H1 (cell line): Measurements from ENCODE around the gene CHEK2. TPM values are rescaled to one million over a fixed set of nuclear protein-coding genes. Genes with fewer than 3 reads are reported as not detected.

ENCODE experiments used
- CTCF ChIA-PET: fragments of 300-600 bp; sonication (Branson Sonifier 250); formaldehyde crosslinking; loops from one replicate; lab custom pipeline; 2021; ENCODE audit not compliant: partially characterized antibody; lab: Charles Lee
- POLR2A ChIA-PET: fragments of 300-600 bp; sonication (Branson Sonifier 250); formaldehyde crosslinking; loops from one replicate; lab custom pipeline; 2021; ENCODE audit warnings: inconsistent platforms; ENCODE audit not compliant: partially characterized antibody; lab: Charles Lee
- DNase-seq, 2 experiments: peaks; one replicate each; pipeline versions ENCODE4 v3.0.0 to v3.0.0-alpha.2; 2010 to 2022; ENCODE audit warnings: low spot score in 2 of 2, low read depth in 1 of 2, mixed read lengths in 1 of 2
- FAIRE-seq: peaks from 2 replicates; lab custom pipeline; 2011; peaks lifted over from hg19 to GRCh38; lab: Jason Lieb, UNC
- H2AFZ ChIP-seq: 2 replicates; pipeline ENCODE4 v1.8.1; 2012; ENCODE audit warnings: low read length, inconsistent platforms
- H2AK5ac ChIP-seq: 2 replicates; pipeline ENCODE4 v1.6.1; 2013; ENCODE audit warnings: low read depth, low read length
- H2BK120ac ChIP-seq: replicated peaks from 2 replicates; pipeline ENCODE3; 2013; ENCODE audit warnings: low read depth, low read length, inconsistent platforms
- H2BK12ac ChIP-seq: 2 replicates; pipeline ENCODE4 v1.6.1; 2013; ENCODE audit warnings: low read depth, low read length
- H2BK15ac ChIP-seq: 2 replicates; pipeline ENCODE4 v1.6.1; 2013; ENCODE audit warnings: low read length
- H2BK20ac ChIP-seq: 2 replicates; pipeline ENCODE4 v1.6.1; 2013; ENCODE audit warnings: low read length
- H2BK5ac ChIP-seq: 2 replicates; pipeline ENCODE4 v1.6.1; 2013; ENCODE audit warnings: low read depth, low read length
- H3K14ac ChIP-seq: 2 replicates; pipeline ENCODE4 v1.6.1; 2013; ENCODE audit warnings: inconsistent platforms; ENCODE audit not compliant: insufficient read length
- H3K18ac ChIP-seq: 2 replicates; pipeline ENCODE4 v1.6.1; 2013; ENCODE audit warnings: low read length; ENCODE audit errors: extremely low read depth
- H3K23ac ChIP-seq: 2 replicates; pipeline ENCODE4 v1.6.1; 2013; ENCODE audit warnings: inconsistent platforms; ENCODE audit not compliant: insufficient read length
- H3K23me2 ChIP-seq: 2 replicates; pipeline ENCODE4 v1.6.1; 2013; ENCODE audit warnings: low read depth, low read length
- H3K27ac ChIP-seq: 2 replicates; pipeline ENCODE4 v1.6.1; 2011; ENCODE audit warnings: low read depth, low read length, inconsistent platforms
- H3K27me3 ChIP-seq, 4 experiments: replicated peaks in 1 of 4; 1 replicate in 1 of 4; 2 replicates in 3 of 4; pipeline versions ENCODE4 v1.6.1 to v1.8.1; 2011 to 2013; ENCODE audit warnings: low read length in 3 of 4, mild to moderate bottlenecking in 3 of 4, inconsistent platforms in 2 of 4, mixed read lengths in 2 of 4, moderate library complexity in 1 of 4; ENCODE audit not compliant: control insufficient read depth in 3 of 4, insufficient read depth in 3 of 4; ENCODE audit errors: extremely low read depth in 1 of 4
- H3K36me3 ChIP-seq, 4 experiments: 2 replicates each; pipeline versions ENCODE4 v1.6.1 to v1.8.1; 2011 to 2013; ENCODE audit warnings: mild to moderate bottlenecking in 4 of 4, low read length in 3 of 4, moderate library complexity in 2 of 4, control low read depth in 1 of 4, inconsistent platforms in 1 of 4; ENCODE audit not compliant: insufficient read depth in 4 of 4, control insufficient read depth in 2 of 4
- H3K4ac ChIP-seq: replicated peaks from 2 replicates; pipeline ENCODE3; 2013; ENCODE audit warnings: low read length, low read depth, mixed read lengths, inconsistent platforms; ENCODE audit not compliant: insufficient read length
- H3K4me1 ChIP-seq, 4 experiments: replicated peaks in 1 of 4; 1 replicate in 1 of 4; 2 replicates in 3 of 4; pipeline versions ENCODE4 v1.6.1 to v1.8.1; 2011 to 2013; ENCODE audit warnings: low read length in 3 of 4, inconsistent platforms in 2 of 4, mixed read lengths in 1 of 4; ENCODE audit not compliant: insufficient read depth in 4 of 4, control insufficient read depth in 3 of 4
- H3K4me2 ChIP-seq, 2 experiments: 2 replicates each; pipeline versions ENCODE4 v1.6.1 to v1.8.1; 2011 to 2013; ENCODE audit warnings: low read depth in 2 of 2, low read length in 2 of 2, control low read depth in 1 of 2, inconsistent platforms in 1 of 2, mild to moderate bottlenecking in 1 of 2; ENCODE audit not compliant: insufficient read depth in 1 of 2
- H3K4me3 ChIP-seq, 4 experiments: fragments of 200-600, 300-600 bp in 1 of 4; sonication (generic), shearing (Covaris generic), sonication (Bioruptor Twin) in 1 of 4; 2 replicates each; pipeline versions ENCODE4 v1.5.1 to v1.8.1; 2011 to 2016; ENCODE audit warnings: low read length in 4 of 4, low read depth in 3 of 4, control low read depth in 2 of 4, inconsistent platforms in 2 of 4, mild to moderate bottlenecking in 2 of 4, mixed read lengths in 1 of 4, moderate library complexity in 1 of 4; ENCODE audit not compliant: insufficient read depth in 2 of 4; ENCODE audit errors: extremely low read depth in 1 of 4
- H3K56ac ChIP-seq: replicated peaks from 2 replicates; pipeline ENCODE3; 2013; ENCODE audit warnings: low read depth, mild to moderate bottlenecking, mixed read lengths, low read length, inconsistent platforms; ENCODE audit not compliant: insufficient read length
- H3K79me1 ChIP-seq: 2 replicates; pipeline ENCODE4 v1.6.1; 2013; ENCODE audit warnings: low read depth, low read length, control low read depth
- H3K79me2 ChIP-seq, 2 experiments: 2 replicates each; pipeline versions ENCODE4 v1.6.1 to v1.8.1; 2012 to 2013; ENCODE audit warnings: low read length in 2 of 2, mild to moderate bottlenecking in 2 of 2, inconsistent platforms in 1 of 2; ENCODE audit not compliant: insufficient read depth in 2 of 2, control insufficient read depth in 1 of 2
- H3K9ac ChIP-seq, 4 experiments: replicated peaks in 1 of 4; 1 replicate in 1 of 4; 2 replicates in 3 of 4; pipeline versions ENCODE4 v1.6.1 to v1.8.1; 2011 to 2013; ENCODE audit warnings: low read depth in 3 of 4, low read length in 3 of 4, control low read depth in 2 of 4, mild to moderate bottlenecking in 2 of 4, moderate library complexity in 2 of 4, inconsistent platforms in 1 of 4; ENCODE audit errors: extremely low read depth in 1 of 4
- H3K9me3 ChIP-seq, 2 experiments: 2 replicates each; pipeline versions ENCODE4 v1.6.1 to v1.8.1; 2012 to 2013; ENCODE audit warnings: mild to moderate bottlenecking in 2 of 2, moderate library complexity in 2 of 2, control low read depth in 1 of 2, inconsistent platforms in 1 of 2, low read depth in 1 of 2, low read length in 1 of 2, mixed read lengths in 1 of 2; ENCODE audit not compliant: insufficient read depth in 2 of 2
- H4K20me1 ChIP-seq, 2 experiments: replicated peaks in 1 of 2; 2 replicates each; pipeline versions ENCODE3 to v1.8.1; 2011 to 2013; ENCODE audit warnings: inconsistent platforms in 2 of 2, low read length in 2 of 2, mild to moderate bottlenecking in 1 of 2; ENCODE audit not compliant: insufficient read depth in 2 of 2, control insufficient read depth in 1 of 2
- H4K5ac ChIP-seq: 2 replicates; pipeline ENCODE4 v1.6.1; 2013; ENCODE audit warnings: low read length, low read depth, mixed read lengths, inconsistent platforms; ENCODE audit not compliant: insufficient read length
- H4K8ac ChIP-seq: 2 replicates; pipeline ENCODE4 v1.8.0; 2013; ENCODE audit warnings: mild to moderate bottlenecking, moderate library complexity, low read length, inconsistent platforms; ENCODE audit not compliant: insufficient read depth; ENCODE audit errors: extremely low read depth
- H4K91ac ChIP-seq: replicated peaks from 2 replicates; pipeline ENCODE3; 2013; ENCODE audit warnings: low read length, mixed read lengths, inconsistent platforms; ENCODE audit not compliant: insufficient read length
- ASH2L ChIP-seq: fragments of 200-600, 300-600 bp; sonication (generic); IDR thresholded peaks from one replicate; pipeline ENCODE4 v1.7.1; 2017; ENCODE audit warnings: low read length
- CEBPB ChIP-seq: IDR thresholded peaks from 2 replicates; pipeline ENCODE4 v1.6.1; 2012; ENCODE audit warnings: low read depth, low read length
- CHD2 ChIP-seq: IDR thresholded peaks from 2 replicates; pipeline ENCODE4 v1.6.1; 2012; ENCODE audit warnings: low read length, improper control_type of control experiment
- EZH2 ChIP-seq: fragments of 200-600 bp; sonication (generic); IDR thresholded peaks from 2 replicates; pipeline ENCODE4 v1.7.1; 2012; ENCODE audit warnings: low read depth, mild to moderate bottlenecking, moderate library complexity, low read length, inconsistent platforms; ENCODE audit not compliant: severe bottlenecking
- FOSL1 ChIP-seq: IDR thresholded peaks from 2 replicates; pipeline ENCODE4 v1.6.1; 2011; ENCODE audit warnings: mild to moderate bottlenecking, low read depth, low read length, moderate library complexity; ENCODE audit not compliant: insufficient read depth
- JUN ChIP-seq: IDR thresholded peaks from 2 replicates; pipeline ENCODE4 v1.6.1; 2011; ENCODE audit warnings: low read depth, mild to moderate bottlenecking, improper control_type of control experiment, low read length
- KDM4A ChIP-seq: IDR thresholded peaks from one replicate; pipeline ENCODE4 v1.7.1; 2012; ENCODE audit warnings: low read depth, mild to moderate bottlenecking, moderate library complexity, low read length, inconsistent platforms; ENCODE audit not compliant: severe bottlenecking
- SP1 ChIP-seq: IDR thresholded peaks from 2 replicates; pipeline ENCODE4 v1.6.1; 2011; ENCODE audit warnings: low read depth, low read length
- SRF ChIP-seq: IDR thresholded peaks from 2 replicates; pipeline ENCODE4 v1.6.1; 2011; ENCODE audit warnings: mild to moderate bottlenecking, low read depth, low read length, moderate library complexity
- YY1 ChIP-seq: IDR thresholded peaks from 2 replicates; pipeline ENCODE4 v1.6.1; 2011; ENCODE audit warnings: low read depth, mild to moderate bottlenecking, low read length
- WGBS, 2 experiments: shearing (Covaris generic) in 1 of 2; methylation state at CpG; one replicate each; pipeline versions ENCODE4 v1.1.6 to v1.1.7; 2013 to 2015; ENCODE audit warnings: low lambda C conversion rate in 2 of 2, mixed read lengths in 2 of 2, inconsistent platforms in 1 of 2, low coverage in 1 of 2, missing lambda C conversion rate in 1 of 2; ENCODE audit not compliant: insufficient replicate concordance in 2 of 2, insufficient coverage in 1 of 2, insufficient read length in 1 of 2; ENCODE audit errors: extremely low coverage in 1 of 2, missing lambda C conversion rate in 1 of 2; 5-methylcytosine and 5-hydroxymethylcytosine counted together
- polyA plus RNA-seq, 7 experiments: library from polyadenylated mRNA; depleted of rRNA in 3 of 7; stranded (reverse) in 5 of 7; unstranded in 2 of 7; fragments of >200 nt in 5 of 7; fragments of 200-250 nt in 2 of 7; gene quantifications; 1 replicate in 5 of 7; 2 replicates in 1 of 7; 4 replicates in 1 of 7; pipeline versions ENCODE4 v1.2.1 to v1.2.3, GENCODE V29; 2011 to 2013; ENCODE audit warnings: missing spikeins in 2 of 7, mixed read lengths in 2 of 7
- total RNA-seq: library from RNA; stranded (reverse); fragmentation: NEBNext Ultra II Directional; extraction: Animal tissue kit (Norgen Biotek cat#: 25700); gene quantifications from 2 replicates; pipeline ENCODE4 v1.2.1, GENCODE V29; 2021
- TF ChIP-seq, protein P1 (sequence below), 3 experiments: IDR thresholded peaks; 1 replicate in 2 of 3; 2 replicates in 1 of 3; pipeline versions ENCODE4 v1.5.1 to v1.6.1; 2011; ENCODE audit warnings: low read length in 3 of 3, mild to moderate bottlenecking in 3 of 3, inconsistent platforms in 2 of 3, low read depth in 1 of 3, moderate library complexity in 1 of 3; ENCODE audit not compliant: insufficient read depth in 1 of 3; ENCODE audit errors: control extremely low read depth in 1 of 3
- TF ChIP-seq, protein P2 (sequence below): IDR thresholded peaks from 2 replicates; pipeline ENCODE4 v1.6.1; 2012; ENCODE audit warnings: inconsistent platforms

Gene CHEK2
- total and polyA plus RNA-seq, 2 of the 8 experiments (the other 6 are each of a cell fraction or from before 2014, with no cell fraction given) = 74.9 to 89.5 TPM

DNA sequence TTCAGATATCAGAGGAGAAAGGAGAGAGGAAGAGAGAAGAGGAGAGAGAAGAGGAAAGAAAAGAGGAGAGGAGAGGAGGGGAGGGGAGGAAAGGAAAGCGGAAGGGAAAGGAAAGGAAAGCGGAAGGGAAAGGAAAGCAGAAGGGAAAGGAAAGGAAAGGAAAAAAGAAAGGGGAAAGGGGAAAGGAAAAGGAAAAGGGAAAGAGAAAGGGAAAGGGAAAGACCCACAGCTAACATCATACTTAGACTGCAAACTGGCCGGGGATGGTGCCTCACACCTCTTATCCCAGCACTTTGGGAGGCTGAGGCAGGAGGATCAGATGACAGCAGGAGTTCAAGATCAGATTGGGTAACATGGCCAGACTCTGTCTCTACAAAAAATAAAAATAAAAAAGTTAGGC is 11.4 kb downstream of the CHEK2 start:
- Histone ChIP-seq H3K9me3 (no peaks in the 10 kb centered on the region), H3K79me1 (no peaks in the 10 kb centered on the region; the same call in 1 of the 2 replicates), H2BK12ac (no peak overlapping the region), H3K14ac (no peak overlapping the region), H3K4ac (no peak overlapping the region), H4K8ac (no peak overlapping the region), H2BK20ac (no peak overlapping the region), H4K91ac (no peak overlapping the region), H3K36me3 (peaks cover 0 to 22% (median 16%) of the 10 kb centered on the region in 4 experiments; a peak in 7 of 8 replicates), H3K79me2 (peaks cover 0 to 25% of the 10 kb centered on the region in 2 experiments; a peak in 2 of 4 replicates), H3K9ac (no peak overlapping the region), H3K4me1 (no peaks in the 10 kb centered on the region), H2BK120ac (no peak overlapping the region), H2BK5ac (no peak overlapping the region), H3K4me3 (no peak overlapping the region), H4K20me1 (no peaks in the 10 kb centered on the region), H2AFZ (no peak overlapping the region), H3K27ac (no peak overlapping the region), H3K23me2 (no peaks in the 10 kb centered on the region), H2AK5ac (no peak overlapping the region), H3K56ac (no peak overlapping the region), H3K23ac (no peak overlapping the region), H3K18ac (no peak overlapping the region), H3K27me3 (no peaks in the 10 kb centered on the region), H3K4me2 (no peak overlapping the region), H2BK15ac (no peak overlapping the region), H4K5ac (no peak overlapping the region)
- 0 to 41% methylated on average over 2 to 3 of the region's 3 CpGs for WGBS, 2 experiments
- ChIA-PET POLR2A (interaction anchor here (0.9 to 1.3 kb wide), 4 partner anchors 8 to 69 kb away, joined by 3 to 4 read pairs (median 3); no protein-coding TSS in a partner anchor), CTCF (interaction anchor here (1.4 kb wide), 1 partner anchor 130 kb away, joined by 5 read pairs; no protein-coding TSS in a partner anchor)
- DNase-seq = no peak
- FAIRE-seq = no peak
- TF ChIP-seq, protein P1, sequence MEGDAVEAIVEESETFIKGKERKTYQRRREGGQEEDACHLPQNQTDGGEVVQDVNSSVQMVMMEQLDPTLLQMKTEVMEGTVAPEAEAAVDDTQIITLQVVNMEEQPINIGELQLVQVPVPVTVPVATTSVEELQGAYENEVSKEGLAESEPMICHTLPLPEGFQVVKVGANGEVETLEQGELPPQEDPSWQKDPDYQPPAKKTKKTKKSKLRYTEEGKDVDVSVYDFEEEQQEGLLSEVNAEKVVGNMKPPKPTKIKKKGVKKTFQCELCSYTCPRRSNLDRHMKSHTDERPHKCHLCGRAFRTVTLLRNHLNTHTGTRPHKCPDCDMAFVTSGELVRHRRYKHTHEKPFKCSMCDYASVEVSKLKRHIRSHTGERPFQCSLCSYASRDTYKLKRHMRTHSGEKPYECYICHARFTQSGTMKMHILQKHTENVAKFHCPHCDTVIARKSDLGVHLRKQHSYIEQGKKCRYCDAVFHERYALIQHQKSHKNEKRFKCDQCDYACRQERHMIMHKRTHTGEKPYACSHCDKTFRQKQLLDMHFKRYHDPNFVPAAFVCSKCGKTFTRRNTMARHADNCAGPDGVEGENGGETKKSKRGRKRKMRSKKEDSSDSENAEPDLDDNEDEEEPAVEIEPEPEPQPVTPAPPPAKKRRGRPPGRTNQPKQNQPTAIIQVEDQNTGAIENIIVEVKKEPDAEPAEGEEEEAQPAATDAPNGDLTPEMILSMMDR (IDR thresholded peaks at IDR 0.05; ENCODE audit: control extremely low read depth in 1 of 3, insufficient read depth in 1 of 3, low read depth in 1 of 3, low read length in 3 of 3) = no peak
- TF ChIP-seq EZH2 (no peak), SRF (no peak), CEBPB (no peak), CHD2 (no peak), FOSL1 (no peak), JUN (no peak), KDM4A (no peak), SP1 (no peak), ASH2L (no peak), YY1 (no peak)
- TF ChIP-seq, protein P2, sequence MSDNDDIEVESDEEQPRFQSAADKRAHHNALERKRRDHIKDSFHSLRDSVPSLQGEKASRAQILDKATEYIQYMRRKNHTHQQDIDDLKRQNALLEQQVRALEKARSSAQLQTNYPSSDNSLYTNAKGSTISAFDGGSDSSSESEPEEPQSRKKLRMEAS = no peak
